MM.1S (cell line): Measurements from ENCODE around the gene LHPP.

ENCODE experiments used
- DNase-seq: peaks from one replicate; pipeline ENCODE4 v3.0.0-alpha.2; 2015
- H2AFZ ChIP-seq: fragments of 300-600 bp; sonication (generic); 2 replicates; pipeline ENCODE4 v1.6.0; 2016; ENCODE audit warnings: antibody characterized with exemption, low read length
- H3F3A ChIP-seq: fragments of 300-600 bp; sonication (generic); 2 replicates; pipeline ENCODE4 v1.6.1; 2016; ENCODE audit warnings: mild to moderate bottlenecking, antibody characterized with exemption, low read length, moderate library complexity, mixed read lengths; ENCODE audit not compliant: insufficient read depth
- H3K27ac ChIP-seq: fragments of 300-600 bp; sonication (generic); 2 replicates; pipeline ENCODE4 v1.5.1; 2016; ENCODE audit warnings: mild to moderate bottlenecking, low read length
- H3K27me3 ChIP-seq: fragments of 300-600 bp; sonication (generic); replicated peaks from 2 replicates; pipeline ENCODE4 v1.6.0; 2016; ENCODE audit warnings: low read length; ENCODE audit not compliant: insufficient read depth
- H3K36me3 ChIP-seq: fragments of 300-600 bp; sonication (generic); replicated peaks from 2 replicates; pipeline ENCODE4 v1.6.1; 2016; ENCODE audit warnings: mild to moderate bottlenecking, low read length, mixed read lengths; ENCODE audit not compliant: insufficient read depth
- H3K4me1 ChIP-seq: fragments of 300-600 bp; sonication (generic); 2 replicates; pipeline ENCODE4 v1.6.1; 2016; ENCODE audit warnings: low read length, mixed read lengths
- H3K4me2 ChIP-seq: fragments of 300-600 bp; sonication (generic); 2 replicates; pipeline ENCODE4 v1.6.0; 2016; ENCODE audit warnings: low read depth, low read length
- H3K4me3 ChIP-seq: fragments of 300-600 bp; sonication (generic); 2 replicates; pipeline ENCODE4 v1.5.1; 2016; ENCODE audit warnings: low read length, mixed read lengths
- H3K79me2 ChIP-seq: fragments of 300-600 bp; sonication (generic); 2 replicates; pipeline ENCODE4 v1.6.1; 2016; ENCODE audit warnings: mixed run types, low read length, mixed read lengths
- H3K9ac ChIP-seq: fragments of 300-600 bp; sonication (generic); 2 replicates; pipeline ENCODE4 v1.6.1; 2016; ENCODE audit warnings: low read length, mixed read lengths
- H3K9me2 ChIP-seq: fragments of 300-600 bp; sonication (generic); replicated peaks from 2 replicates; pipeline ENCODE4 v1.6.1; 2016; ENCODE audit warnings: mild to moderate bottlenecking, low read length, mixed read lengths; ENCODE audit not compliant: insufficient read depth
- H3K9me3 ChIP-seq: fragments of 300-600 bp; sonication (generic); replicated peaks from 2 replicates; pipeline ENCODE4 v1.6.1; 2016; ENCODE audit warnings: mild to moderate bottlenecking, low read length, mixed read lengths; ENCODE audit not compliant: insufficient read depth
- H4K20me1 ChIP-seq: fragments of 300-600 bp; sonication (generic); 2 replicates; pipeline ENCODE4 v1.6.1; 2016; ENCODE audit warnings: mild to moderate bottlenecking, low read length, moderate library complexity, mixed read lengths; ENCODE audit not compliant: insufficient read depth
- EZH2 ChIP-seq: fragments of 300-600 bp; sonication (generic); optimal IDR thresholded peaks from 2 replicates; pipeline ENCODE3; 2017; ENCODE audit warnings: low read depth, mild to moderate bottlenecking, antibody characterized with exemption, low read length, mixed read lengths
- EZH2phosphoT487 ChIP-seq: fragments of 300-600 bp; sonication (generic); IDR thresholded peaks from 2 replicates; pipeline ENCODE4 v1.6.1; 2018; ENCODE audit warnings: antibody characterized with exemption, low read length
- TF ChIP-seq, protein P1 (sequence below): fragments of 300-600 bp; sonication (generic); IDR thresholded peaks from 2 replicates; pipeline ENCODE4 v1.5.1; 2016; ENCODE audit warnings: antibody characterized with exemption, low read length, mixed read lengths

The LHPP gene

DNA sequence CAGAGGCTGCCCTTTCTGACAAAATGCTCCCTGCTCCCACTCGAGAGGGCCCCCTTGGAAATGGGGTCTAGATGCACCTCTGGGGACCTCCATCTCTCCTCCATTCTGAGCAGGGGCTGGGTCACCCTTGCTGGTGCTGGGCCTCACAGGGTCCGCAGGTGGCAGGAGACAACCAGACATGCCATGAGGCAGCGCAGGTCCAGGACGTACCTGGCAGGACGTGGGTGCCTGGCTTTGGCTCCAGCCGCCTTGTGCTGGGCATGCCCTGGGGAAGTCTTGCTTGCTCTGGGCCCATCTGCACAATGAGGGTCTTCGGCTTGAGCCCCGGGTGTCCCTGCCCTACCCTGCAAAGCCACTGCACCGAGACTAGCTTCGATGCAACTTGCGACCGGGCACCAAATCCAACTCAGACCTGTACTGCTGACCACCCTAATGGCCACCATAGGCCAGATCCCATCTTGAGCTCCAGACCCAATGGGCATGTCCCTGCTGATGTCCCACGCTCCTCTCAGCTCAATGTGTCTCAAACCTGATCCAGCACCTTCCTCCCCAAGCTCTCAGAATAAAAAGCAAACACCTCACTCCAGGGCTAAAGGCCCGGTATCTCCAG lies 175.6 kb downstream of the LHPP start:
- Histone ChIP-seq H3K36me3 (no peaks in the 10 kb centered on the region), H3K4me2 (no peak overlapping the region)
- no peak for TF ChIP-seq EZH2phosphoT487
- TF ChIP-seq, protein P1, sequence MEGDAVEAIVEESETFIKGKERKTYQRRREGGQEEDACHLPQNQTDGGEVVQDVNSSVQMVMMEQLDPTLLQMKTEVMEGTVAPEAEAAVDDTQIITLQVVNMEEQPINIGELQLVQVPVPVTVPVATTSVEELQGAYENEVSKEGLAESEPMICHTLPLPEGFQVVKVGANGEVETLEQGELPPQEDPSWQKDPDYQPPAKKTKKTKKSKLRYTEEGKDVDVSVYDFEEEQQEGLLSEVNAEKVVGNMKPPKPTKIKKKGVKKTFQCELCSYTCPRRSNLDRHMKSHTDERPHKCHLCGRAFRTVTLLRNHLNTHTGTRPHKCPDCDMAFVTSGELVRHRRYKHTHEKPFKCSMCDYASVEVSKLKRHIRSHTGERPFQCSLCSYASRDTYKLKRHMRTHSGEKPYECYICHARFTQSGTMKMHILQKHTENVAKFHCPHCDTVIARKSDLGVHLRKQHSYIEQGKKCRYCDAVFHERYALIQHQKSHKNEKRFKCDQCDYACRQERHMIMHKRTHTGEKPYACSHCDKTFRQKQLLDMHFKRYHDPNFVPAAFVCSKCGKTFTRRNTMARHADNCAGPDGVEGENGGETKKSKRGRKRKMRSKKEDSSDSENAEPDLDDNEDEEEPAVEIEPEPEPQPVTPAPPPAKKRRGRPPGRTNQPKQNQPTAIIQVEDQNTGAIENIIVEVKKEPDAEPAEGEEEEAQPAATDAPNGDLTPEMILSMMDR: no peak
- TF ChIP-seq EZH2: no peak

GRCh38 chr10:124637746-124638145 lies 176.1 kb downstream of the LHPP start:
- peaks cover 50% of the 10 kb centered on the region for H3K79me2 ChIP-seq
- no peak for DNase-seq
- H2AFZ ChIP-seq: no peak overlapping the region
- H3K36me3 ChIP-seq: no peaks in the 10 kb centered on the region
- H3K9ac ChIP-seq: no peak overlapping the region
- no peak overlapping the region for H3K27ac ChIP-seq
- TF ChIP-seq, protein P1: no peak
- TF ChIP-seq EZH2phosphoT487: no peak
- no peak for TF ChIP-seq EZH2
- H4K20me1 ChIP-seq: no peaks in the 10 kb centered on the region
- H3F3A ChIP-seq: no peaks in the 10 kb centered on the region
- H3K4me1 ChIP-seq: no peaks in the 10 kb centered on the region
- H3K9me3 ChIP-seq: no peaks in the 10 kb centered on the region
- no peak overlapping the region for H3K4me3 ChIP-seq
- no peaks in the 10 kb centered on the region for H3K9me2 ChIP-seq
- H3K4me2 ChIP-seq: no peak overlapping the region
- no peaks in the 10 kb centered on the region for H3K27me3 ChIP-seq

More for the DNA sequence above, 175.6 kb downstream of the LHPP start:
- H2AFZ ChIP-seq: no peak overlapping the region
- no peak for DNase-seq
- no peaks in the 10 kb centered on the region for H3K4me1 ChIP-seq
- H3K9me2 ChIP-seq: no peaks in the 10 kb centered on the region
- H3K79me2 ChIP-seq: peaks cover 49% of the 10 kb centered on the region
- H3K27me3 ChIP-seq: no peaks in the 10 kb centered on the region
- no peaks in the 10 kb centered on the region for H4K20me1 ChIP-seq
- H3K9ac ChIP-seq: no peak overlapping the region
- no peaks in the 10 kb centered on the region for H3K9me3 ChIP-seq
- no peak overlapping the region for H3K27ac ChIP-seq
- no peak overlapping the region for H3K4me3 ChIP-seq
- no peaks in the 10 kb centered on the region for H3F3A ChIP-seq

DNA sequence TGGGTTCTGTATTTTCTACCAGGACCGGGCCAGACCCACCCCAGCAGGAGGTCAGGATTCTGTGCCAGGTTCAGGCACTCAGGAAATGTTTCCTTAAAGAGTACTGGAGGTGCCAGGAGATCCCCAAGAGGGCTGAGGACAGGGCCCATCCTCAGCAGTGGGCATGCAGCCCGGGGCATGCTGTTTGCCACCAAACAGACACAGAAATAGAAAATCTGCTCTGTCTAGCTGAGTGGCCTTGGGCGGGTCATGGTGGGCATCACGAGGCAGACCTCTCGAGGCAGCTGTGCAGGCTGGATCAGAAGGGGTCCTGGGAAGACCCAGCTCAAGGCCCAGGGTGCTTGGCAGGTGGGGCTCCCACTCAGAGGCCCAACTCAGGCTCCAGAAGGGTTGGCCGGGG lies 177.6 kb downstream of the LHPP start:
- Histone ChIP-seq H3K4me1 (no peaks in the 10 kb centered on the region), H3K9me3 (no peaks in the 10 kb centered on the region), H3K36me3 (no peaks in the 10 kb centered on the region), H3F3A (no peaks in the 10 kb centered on the region), H4K20me1 (no peaks in the 10 kb centered on the region), H2AFZ (no peak overlapping the region), H3K79me2 (peaks cover 47% of the 10 kb centered on the region), H3K4me2 (no peak overlapping the region), H3K9me2 (no peaks in the 10 kb centered on the region), H3K27me3 (no peaks in the 10 kb centered on the region), H3K27ac (no peak overlapping the region), H3K4me3 (no peak overlapping the region), H3K9ac (no peak overlapping the region)
- TF ChIP-seq, protein P1: no peak
- no peak for TF ChIP-seq EZH2
- TF ChIP-seq EZH2phosphoT487: no peak
- DNase-seq: no peak
